K562 (cell line): Measurements from ENCODE around the gene RNPEP. TPM values are rescaled to one million over a fixed set of nuclear protein-coding genes. Genes with fewer than 3 reads are reported as not detected.

Experiments
- BRD4 ChIP-seq: fragments of 200-600 bp; sonication (generic); IDR thresholded peaks from 2 replicates; pipeline ENCODE4 v1.6.1; 2017; ENCODE audit warnings: inconsistent platforms
- ELF4 ChIP-seq: fragments of 450-650 bp; formaldehyde crosslinking; IDR thresholded peaks from 2 replicates; pipeline ENCODE4 v1.4.0; 2022; ENCODE audit warnings: missing genetic modification characterization
- ESRRB ChIP-seq: fragments of 250-450 bp; sonication (Bioruptor Pico); IDR thresholded peaks from 2 replicates; pipeline ENCODE4 v1.5.0; 2020; ENCODE audit warnings: mild to moderate bottlenecking, moderate library complexity, borderline replicate concordance
- FOSL1 ChIP-seq: fragments of 200-800 bp; sonication (Bioruptor generic); conservative IDR thresholded peaks from 2 replicates; pipeline ENCODE4 v1.6.1; 2016; ENCODE audit warnings: missing genetic modification characterization, missing compliant biosample characterization
- FOXJ2 ChIP-seq: fragments of 200-800 bp; sonication (Bioruptor generic); IDR thresholded peaks from 2 replicates; pipeline ENCODE4 v1.6.1; 2016; ENCODE audit warnings: missing genetic modification characterization, missing compliant biosample characterization
- HLTF ChIP-seq: fragments of 450-650 bp; IDR thresholded peaks from 2 replicates; pipeline ENCODE4 v1.6.1; 2016
- MAZ ChIP-seq, 2 experiments: fragments of 450-650 bp in 1 of 2; sonication (generic) in 1 of 2; formaldehyde crosslinking; IDR thresholded peaks in 1 of 2; conservative IDR thresholded peaks in 1 of 2; 2 replicates each; pipeline versions ENCODE4 v1.4.0 to v1.5.0; 2020; ENCODE audit warnings: mild to moderate bottlenecking in 1 of 2, missing genetic modification reagents in 1 of 2
- SRSF7 ChIP-seq: fragments of 200-400 bp; formaldehyde crosslinking; optimal IDR thresholded peaks from 2 replicates; pipeline ENCODE3; 2017; ENCODE audit warnings: mild to moderate bottlenecking, low read depth, low read length
- TEAD2 ChIP-seq: fragments of 450-650 bp; IDR thresholded peaks from 2 replicates; pipeline ENCODE4 v1.6.1; 2016; ENCODE audit warnings: missing genetic modification characterization, control low read depth, missing compliant biosample characterization
- XRCC5 ChIP-seq: fragments of 200-400 bp; formaldehyde crosslinking; IDR thresholded peaks from 2 replicates; pipeline ENCODE4 v1.6.1; 2017; ENCODE audit warnings: low read depth, mild to moderate bottlenecking, low read length
- ZBTB17 ChIP-seq: fragments of 450-650 bp; formaldehyde crosslinking; IDR thresholded peaks from 2 replicates; pipeline ENCODE4 v1.4.0; 2020; ENCODE audit warnings: mild to moderate bottlenecking
- ZC3H8 ChIP-seq: fragments of 450-650 bp; IDR thresholded peaks from 2 replicates; pipeline ENCODE4 v1.6.1; 2017
- ZNF12 ChIP-seq: sonication (generic); formaldehyde crosslinking; IDR thresholded peaks from 2 replicates; pipeline ENCODE4 v1.4.0; 2020; ENCODE audit warnings: mild to moderate bottlenecking, missing genetic modification reagents
- ZNF444 ChIP-seq: fragments of 250-450 bp; sonication (Bioruptor Pico); IDR thresholded peaks from 2 replicates; pipeline ENCODE4 v1.4.0; 2020; ENCODE audit warnings: mild to moderate bottlenecking, moderate library complexity
- polyA plus RNA-seq, 8 experiments: library from polyadenylated mRNA; depleted of rRNA in 4 of 8; stranded (reverse) in 5 of 8; unstranded in 3 of 8; fragments of >200 nt; fragmentation: Nextera tagmentation in 2 of 8; fragmentation: Illumina TruSeq in 1 of 8; extraction: Ambion mirVana in 2 of 8; extraction: Trizol in 1 of 8; gene quantifications; 2 replicates each; pipeline versions ENCODE4 v1.2.1 to v1.2.3, GENCODE V29; 2011 to 2014; ENCODE audit warnings: inconsistent platforms in 1 of 8, missing spikeins in 1 of 8
- total RNA-seq, 7 experiments: library from RNA; depleted of rRNA in 6 of 7; stranded (reverse); fragments of >200 nt in 6 of 7; fragmentation: Illumina TruSeq in 2 of 7; extraction: Trizol in 2 of 7; gene quantifications; 2 replicates each; pipeline versions ENCODE4 v1.2.1 to v1.2.3, GENCODE V29; 2011 to 2021; ENCODE audit warnings: low replicate concordance in 1 of 7
- TF ChIP-seq, protein P1 (sequence below): fragments of 450-650 bp; formaldehyde crosslinking; IDR thresholded peaks from 2 replicates; pipeline ENCODE4 v1.4.0; 2020; ENCODE audit warnings: mild to moderate bottlenecking
- TF ChIP-seq, protein P2 (sequence below): fragments of 450-650 bp; IDR thresholded peaks from 2 replicates; pipeline ENCODE4 v1.7.0; 2016; ENCODE audit warnings: borderline replicate concordance
- TF ChIP-seq, protein P3 (sequence below): sonication (generic); formaldehyde crosslinking; IDR thresholded peaks from 2 replicates; pipeline ENCODE4 v1.8.0; 2023; ENCODE audit warnings: missing genetic modification reagents, mild to moderate bottlenecking, borderline replicate concordance
- TF ChIP-seq, protein P4 (sequence below): fragments of 250-450 bp; sonication (Bioruptor Pico); IDR thresholded peaks from 2 replicates; pipeline ENCODE4 v1.8.0; 2021; ENCODE audit warnings: borderline replicate concordance, mild to moderate bottlenecking, moderate library complexity; ENCODE audit not compliant: poor library complexity, severe bottlenecking
- TF ChIP-seq, protein P5 (sequence below): fragments of 250-450 bp; sonication (Bioruptor Pico); IDR thresholded peaks from 2 replicates; pipeline ENCODE4 v1.5.0; 2021

The RNPEP gene
- total and polyA plus RNA-seq, 9 of the 15 experiments (the other 6 are each of a cell fraction or from before 2014, with no cell fraction given), result 27.5 to 131 (median 63.4) TPM

DNA sequence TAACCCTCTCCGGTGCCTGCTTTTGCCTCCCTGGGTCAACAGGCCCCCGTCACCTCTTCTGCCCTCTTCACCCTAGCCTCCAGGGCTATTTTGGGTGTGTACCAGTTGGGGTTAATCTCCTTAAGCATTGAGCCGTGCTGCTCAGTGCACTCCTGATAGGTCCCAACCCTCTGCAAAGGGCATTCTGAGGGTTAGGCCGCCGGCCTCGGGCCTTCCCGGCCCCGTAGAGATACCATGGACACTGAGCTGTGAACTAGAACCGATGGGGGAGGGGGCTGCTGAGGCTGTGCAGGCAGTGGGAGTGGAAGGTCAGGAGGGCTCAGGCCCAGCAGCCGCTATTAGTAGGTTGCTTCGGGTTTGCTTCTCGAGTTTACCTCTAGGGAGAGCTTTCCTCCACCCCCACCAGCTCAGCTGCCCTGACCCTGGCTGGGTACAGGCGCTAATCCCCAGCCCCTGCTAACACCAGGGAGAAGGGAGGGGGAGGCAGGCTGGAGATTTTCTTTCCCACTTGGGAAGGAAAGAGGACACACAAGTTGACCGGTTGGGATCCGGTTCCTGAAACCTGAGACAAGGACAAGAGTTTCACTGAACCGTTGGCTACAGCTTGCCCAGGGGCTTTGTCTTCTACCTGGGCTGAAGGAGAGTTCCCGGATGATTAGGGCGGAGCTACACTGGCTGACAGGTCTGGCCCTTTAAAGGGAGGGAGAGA is 40.9 kb upstream of the RNPEP start (continued):
- TF ChIP-seq MAZ (CRISPR knock-in tag; conservative IDR thresholded peaks at IDR 0.05 in 1 of 2, IDR thresholded peaks at IDR 0.05 in 1 of 2), result peak in 1 of 2 experiments; percentile 60; a peak in 2 of 4 replicates
- no peak for TF ChIP-seq ELF4 (CRISPR knock-in tag)
- no peak for TF ChIP-seq HLTF
- TF ChIP-seq, protein P1, sequence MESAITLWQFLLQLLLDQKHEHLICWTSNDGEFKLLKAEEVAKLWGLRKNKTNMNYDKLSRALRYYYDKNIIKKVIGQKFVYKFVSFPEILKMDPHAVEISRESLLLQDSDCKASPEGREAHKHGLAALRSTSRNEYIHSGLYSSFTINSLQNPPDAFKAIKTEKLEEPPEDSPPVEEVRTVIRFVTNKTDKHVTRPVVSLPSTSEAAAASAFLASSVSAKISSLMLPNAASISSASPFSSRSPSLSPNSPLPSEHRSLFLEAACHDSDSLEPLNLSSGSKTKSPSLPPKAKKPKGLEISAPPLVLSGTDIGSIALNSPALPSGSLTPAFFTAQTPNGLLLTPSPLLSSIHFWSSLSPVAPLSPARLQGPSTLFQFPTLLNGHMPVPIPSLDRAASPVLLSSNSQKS (CRISPR knock-in tag), result no peak
- TF ChIP-seq TEAD2 (tag), result no peak
- TF ChIP-seq, protein P2, sequence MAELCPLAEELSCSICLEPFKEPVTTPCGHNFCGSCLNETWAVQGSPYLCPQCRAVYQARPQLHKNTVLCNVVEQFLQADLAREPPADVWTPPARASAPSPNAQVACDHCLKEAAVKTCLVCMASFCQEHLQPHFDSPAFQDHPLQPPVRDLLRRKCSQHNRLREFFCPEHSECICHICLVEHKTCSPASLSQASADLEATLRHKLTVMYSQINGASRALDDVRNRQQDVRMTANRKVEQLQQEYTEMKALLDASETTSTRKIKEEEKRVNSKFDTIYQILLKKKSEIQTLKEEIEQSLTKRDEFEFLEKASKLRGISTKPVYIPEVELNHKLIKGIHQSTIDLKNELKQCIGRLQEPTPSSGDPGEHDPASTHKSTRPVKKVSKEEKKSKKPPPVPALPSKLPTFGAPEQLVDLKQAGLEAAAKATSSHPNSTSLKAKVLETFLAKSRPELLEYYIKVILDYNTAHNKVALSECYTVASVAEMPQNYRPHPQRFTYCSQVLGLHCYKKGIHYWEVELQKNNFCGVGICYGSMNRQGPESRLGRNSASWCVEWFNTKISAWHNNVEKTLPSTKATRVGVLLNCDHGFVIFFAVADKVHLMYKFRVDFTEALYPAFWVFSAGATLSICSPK, result no peak; the same call in 1 of the 2 replicates
- no peak for TF ChIP-seq ZC3H8
- no peak for TF ChIP-seq FOXJ2 (tag)
- TF ChIP-seq XRCC5, result peak; percentile 82
- TF ChIP-seq ZNF12 (CRISPR knock-in tag), result no peak
- TF ChIP-seq BRD4, result peak; percentile 76; the same call in 1 of the 2 replicates
- TF ChIP-seq, protein P3, sequence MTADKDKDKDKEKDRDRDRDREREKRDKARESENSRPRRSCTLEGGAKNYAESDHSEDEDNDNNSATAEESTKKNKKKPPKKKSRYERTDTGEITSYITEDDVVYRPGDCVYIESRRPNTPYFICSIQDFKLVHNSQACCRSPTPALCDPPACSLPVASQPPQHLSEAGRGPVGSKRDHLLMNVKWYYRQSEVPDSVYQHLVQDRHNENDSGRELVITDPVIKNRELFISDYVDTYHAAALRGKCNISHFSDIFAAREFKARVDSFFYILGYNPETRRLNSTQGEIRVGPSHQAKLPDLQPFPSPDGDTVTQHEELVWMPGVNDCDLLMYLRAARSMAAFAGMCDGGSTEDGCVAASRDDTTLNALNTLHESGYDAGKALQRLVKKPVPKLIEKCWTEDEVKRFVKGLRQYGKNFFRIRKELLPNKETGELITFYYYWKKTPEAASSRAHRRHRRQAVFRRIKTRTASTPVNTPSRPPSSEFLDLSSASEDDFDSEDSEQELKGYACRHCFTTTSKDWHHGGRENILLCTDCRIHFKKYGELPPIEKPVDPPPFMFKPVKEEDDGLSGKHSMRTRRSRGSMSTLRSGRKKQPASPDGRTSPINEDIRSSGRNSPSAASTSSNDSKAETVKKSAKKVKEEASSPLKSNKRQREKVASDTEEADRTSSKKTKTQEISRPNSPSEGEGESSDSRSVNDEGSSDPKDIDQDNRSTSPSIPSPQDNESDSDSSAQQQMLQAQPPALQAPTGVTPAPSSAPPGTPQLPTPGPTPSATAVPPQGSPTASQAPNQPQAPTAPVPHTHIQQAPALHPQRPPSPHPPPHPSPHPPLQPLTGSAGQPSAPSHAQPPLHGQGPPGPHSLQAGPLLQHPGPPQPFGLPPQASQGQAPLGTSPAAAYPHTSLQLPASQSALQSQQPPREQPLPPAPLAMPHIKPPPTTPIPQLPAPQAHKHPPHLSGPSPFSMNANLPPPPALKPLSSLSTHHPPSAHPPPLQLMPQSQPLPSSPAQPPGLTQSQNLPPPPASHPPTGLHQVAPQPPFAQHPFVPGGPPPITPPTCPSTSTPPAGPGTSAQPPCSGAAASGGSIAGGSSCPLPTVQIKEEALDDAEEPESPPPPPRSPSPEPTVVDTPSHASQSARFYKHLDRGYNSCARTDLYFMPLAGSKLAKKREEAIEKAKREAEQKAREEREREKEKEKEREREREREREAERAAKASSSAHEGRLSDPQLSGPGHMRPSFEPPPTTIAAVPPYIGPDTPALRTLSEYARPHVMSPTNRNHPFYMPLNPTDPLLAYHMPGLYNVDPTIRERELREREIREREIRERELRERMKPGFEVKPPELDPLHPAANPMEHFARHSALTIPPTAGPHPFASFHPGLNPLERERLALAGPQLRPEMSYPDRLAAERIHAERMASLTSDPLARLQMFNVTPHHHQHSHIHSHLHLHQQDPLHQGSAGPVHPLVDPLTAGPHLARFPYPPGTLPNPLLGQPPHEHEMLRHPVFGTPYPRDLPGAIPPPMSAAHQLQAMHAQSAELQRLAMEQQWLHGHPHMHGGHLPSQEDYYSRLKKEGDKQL, result no peak
- no peak; the same call in 1 of the 2 replicates for TF ChIP-seq ZNF444 (CRISPR knock-in tag)
- TF ChIP-seq ESRRB (CRISPR knock-in tag), result no peak
- TF ChIP-seq ZBTB17 (CRISPR knock-in tag), result peak; percentile 75
- 0 out of 2 replicates have a peak, but pooled peaks have one; percentile 12 for TF ChIP-seq FOSL1 (tag)
- TF ChIP-seq, protein P4, sequence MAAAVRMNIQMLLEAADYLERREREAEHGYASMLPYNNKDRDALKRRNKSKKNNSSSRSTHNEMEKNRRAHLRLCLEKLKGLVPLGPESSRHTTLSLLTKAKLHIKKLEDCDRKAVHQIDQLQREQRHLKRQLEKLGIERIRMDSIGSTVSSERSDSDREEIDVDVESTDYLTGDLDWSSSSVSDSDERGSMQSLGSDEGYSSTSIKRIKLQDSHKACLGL (CRISPR knock-in tag), result no peak
- TF ChIP-seq SRSF7, result no peak
- TF ChIP-seq, protein P5, sequence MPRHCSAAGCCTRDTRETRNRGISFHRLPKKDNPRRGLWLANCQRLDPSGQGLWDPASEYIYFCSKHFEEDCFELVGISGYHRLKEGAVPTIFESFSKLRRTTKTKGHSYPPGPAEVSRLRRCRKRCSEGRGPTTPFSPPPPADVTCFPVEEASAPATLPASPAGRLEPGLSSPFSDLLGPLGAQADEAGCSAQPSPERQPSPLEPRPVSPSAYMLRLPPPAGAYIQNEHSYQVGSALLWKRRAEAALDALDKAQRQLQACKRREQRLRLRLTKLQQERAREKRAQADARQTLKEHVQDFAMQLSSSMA (CRISPR knock-in tag), result no peak
